CD4-positive, alpha-beta T cell treated with Interleukin-17A for 1 hour (primary cell): ENCODE results near the gene PIGK.

Experiments
- DNase-seq: peaks from one replicate; pipeline ENCODE4 v3.0.0-alpha.2; 2020

The PIGK gene

DNA sequence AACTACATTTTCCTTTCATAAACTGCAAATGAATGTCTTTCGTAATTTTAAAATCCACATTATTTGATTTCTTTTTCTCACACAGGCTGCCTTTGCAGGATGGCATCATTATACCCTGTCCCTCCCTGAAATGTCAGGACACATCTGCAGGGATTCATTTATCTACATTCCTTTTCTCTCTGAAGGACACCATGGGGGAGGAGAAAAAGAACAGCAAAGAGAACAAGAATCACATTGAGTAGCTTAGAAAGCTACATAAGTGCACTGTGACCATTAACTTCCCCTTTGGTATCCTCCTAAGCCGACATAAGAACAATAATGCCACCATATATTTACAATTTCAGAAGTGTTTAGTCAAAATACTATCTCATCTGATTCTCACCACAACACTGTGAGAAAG is 129.5 kb downstream of the PIGK start:
- no peak for DNase-seq

DNA sequence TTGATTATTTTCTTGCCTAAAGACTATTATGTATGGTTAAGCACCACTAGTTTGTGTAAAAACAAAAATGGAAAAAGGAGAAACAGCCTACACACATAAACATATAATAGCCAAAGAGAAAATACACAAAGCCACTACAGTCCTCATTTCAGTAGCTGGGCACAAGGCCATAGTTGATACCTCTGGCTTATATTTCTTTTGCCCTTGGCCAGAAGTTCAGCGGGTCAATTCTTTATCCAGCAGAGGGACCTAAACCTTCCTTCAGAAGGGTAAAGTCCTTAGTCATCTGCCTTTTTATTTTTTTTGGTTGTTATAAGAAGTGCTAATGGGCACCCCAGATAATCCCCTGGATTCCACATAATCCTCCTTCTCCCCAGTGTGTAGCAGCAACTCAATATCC is 134.1 kb downstream of the PIGK start:
- no peak for DNase-seq

GRCh38 chr1:77084457-77084856 is 134.8 kb downstream of the PIGK start:
- no peak for DNase-seq

GRCh38 chr1:77081834-77082233 is 137.4 kb downstream of the PIGK start:
- no peak for DNase-seq

GRCh38 chr1:77076759-77077158 is 142.5 kb downstream of the PIGK start:
- DNase-seq, result no peak

- DNase-seq, result no peak
Observed at GRCh38 chr1:77068013-77068412, 151.2 kb downstream of the PIGK start.

DNA sequence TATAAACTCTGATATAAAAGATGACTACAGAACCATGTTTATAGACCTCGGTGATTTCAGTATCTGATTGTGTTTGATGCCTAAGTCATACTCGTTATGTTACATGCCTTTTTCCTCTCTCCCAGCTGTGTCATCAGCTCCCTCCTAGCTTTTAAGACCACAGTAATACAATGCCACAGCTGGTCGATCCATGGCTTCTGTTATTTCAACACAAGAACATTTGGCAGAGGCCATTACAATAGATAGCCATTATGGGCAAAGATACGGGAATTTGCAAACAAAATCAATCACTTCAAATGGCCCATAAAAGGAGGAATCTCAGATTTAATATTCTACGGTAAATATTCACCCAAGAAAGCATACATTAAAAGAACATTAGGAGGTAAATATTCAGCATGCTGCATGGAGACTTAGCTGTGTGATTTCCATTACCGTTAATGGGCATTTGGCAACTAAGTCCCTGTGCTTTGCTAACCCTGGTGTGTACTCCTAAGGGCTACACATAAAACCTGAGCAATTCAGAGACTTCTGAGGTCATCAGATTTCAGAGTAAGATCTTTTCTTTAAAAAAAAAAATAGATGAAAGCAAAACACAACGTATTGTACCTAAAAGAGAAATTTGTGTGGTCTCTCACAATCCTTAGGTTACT is 153.4 kb downstream of the PIGK start:
- no peak for DNase-seq

- no peak for DNase-seq
Observed at GRCh38 chr1:77064246-77064645, 155.0 kb downstream of the PIGK start.

GRCh38 chr1:77063118-77063517 is 156.1 kb downstream of the PIGK start:
- no peak for DNase-seq

- DNase-seq, result no peak
Observed at GRCh38 chr1:77061162-77061561, 158.1 kb downstream of the PIGK start.

DNA sequence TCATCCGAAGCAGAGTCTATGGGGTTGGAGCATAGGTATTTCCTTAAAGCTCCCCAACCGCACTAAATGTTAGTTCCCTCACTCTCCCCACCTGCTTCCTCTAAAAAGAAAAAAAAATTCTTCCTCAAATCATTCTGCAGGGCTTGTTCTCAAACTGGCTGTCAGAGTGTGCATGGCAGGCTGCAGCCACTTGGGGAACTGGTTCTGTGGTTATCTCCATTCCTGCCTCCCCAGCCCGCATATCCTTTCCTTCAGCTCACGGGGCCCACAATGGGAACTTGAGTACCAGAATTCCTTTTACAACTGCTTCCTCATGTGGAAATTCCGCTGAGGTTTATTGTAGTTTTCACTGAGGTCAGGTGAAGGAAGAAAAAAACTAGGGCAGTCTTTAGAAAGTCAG is 159.2 kb downstream of the PIGK start:
- DNase-seq, result no peak

- no peak for DNase-seq
Observed at GRCh38 chr1:77057994-77058585, 161.1 kb downstream of the PIGK start.

GRCh38 chr1:77056525-77056924 is 162.7 kb downstream of the PIGK start:
- DNase-seq, result no peak

DNA sequence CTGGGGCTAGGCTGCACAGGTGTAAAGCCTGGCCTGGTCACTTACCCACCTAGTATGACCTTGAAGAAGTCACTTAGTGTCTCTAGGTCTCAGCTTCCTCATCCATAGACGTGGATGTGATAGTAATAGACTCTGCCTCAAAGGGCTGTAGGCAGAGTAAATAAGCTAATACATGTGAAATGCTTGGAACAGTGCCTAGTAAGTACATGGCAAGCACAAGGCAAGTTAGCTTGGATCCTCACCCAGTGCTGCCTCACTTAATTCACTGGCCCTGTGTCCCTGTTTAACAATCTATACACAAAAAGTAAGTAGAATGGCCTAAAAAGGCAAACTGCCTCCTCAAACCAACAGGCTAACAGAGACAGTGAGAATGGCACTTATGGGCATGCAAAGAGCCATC is 167.8 kb downstream of the PIGK start:
- no peak for DNase-seq

- DNase-seq, result no peak
Observed at GRCh38 chr1:77048615-77049005, 170.6 kb downstream of the PIGK start.

DNA sequence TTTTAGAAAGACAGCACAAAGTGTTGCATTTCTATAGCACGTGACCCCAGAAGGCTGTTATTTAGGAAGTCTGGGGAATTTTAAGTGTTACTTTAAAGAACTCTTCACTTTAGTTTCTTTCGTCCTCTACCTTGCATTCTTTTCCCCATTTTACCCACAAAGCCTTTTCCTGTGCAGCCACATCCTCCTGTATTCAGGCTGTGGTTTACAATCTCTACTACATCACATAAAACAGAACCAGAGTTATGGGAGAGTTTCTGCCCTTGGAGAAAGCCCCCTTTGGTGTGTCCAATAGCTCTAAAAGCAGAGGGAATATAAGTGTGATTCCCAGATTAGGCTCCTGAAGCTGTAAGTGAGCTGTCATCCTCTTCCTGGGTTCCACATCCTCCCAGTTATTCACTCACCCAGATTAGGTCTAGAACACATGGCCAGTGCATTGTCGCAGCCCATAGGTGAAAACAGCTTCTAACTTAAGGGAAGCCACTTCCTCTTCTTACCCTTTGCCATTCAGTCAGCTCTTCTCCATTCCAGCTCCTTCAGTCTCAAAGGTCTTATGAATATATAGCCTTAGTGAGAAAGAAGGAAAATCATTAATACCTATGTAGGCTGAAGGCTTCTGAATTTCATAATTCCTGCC is 171.1 kb downstream of the PIGK start:
- DNase-seq, result no peak

DNA sequence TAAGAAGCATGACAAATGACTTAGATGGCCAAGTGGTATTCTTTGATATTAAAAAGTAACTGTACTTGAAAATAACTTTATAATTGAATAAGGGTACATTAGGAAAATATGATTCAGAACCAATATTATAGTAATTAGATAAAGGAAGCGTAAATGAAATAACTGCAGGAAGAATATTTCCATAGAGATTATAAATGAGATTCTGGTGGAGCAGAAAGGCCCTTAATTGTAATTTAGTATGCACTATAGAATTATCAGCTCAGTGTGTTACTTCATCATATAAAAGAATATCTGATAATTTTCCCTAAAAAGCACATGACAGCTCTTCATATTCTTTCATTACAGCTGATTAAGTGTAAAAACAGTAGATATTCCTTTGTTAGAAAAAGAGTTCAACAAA is 171.7 kb downstream of the PIGK start:
- DNase-seq, result no peak

- no peak for DNase-seq
Observed at GRCh38 chr1:77044133-77044849, 174.9 kb downstream of the PIGK start.

GRCh38 chr1:77040826-77041225 is 178.4 kb downstream of the PIGK start:
- DNase-seq, result no peak

- DNase-seq, result no peak
Observed at GRCh38 chr1:77039739-77040138, 179.5 kb downstream of the PIGK start.

GRCh38 chr1:77039111-77039510 is 180.1 kb downstream of the PIGK start:
- no peak for DNase-seq
